Right lobe of liver (tissue), 4 donors: ENCODE measurements around the gene ZNF521.

Experiments
- CTCF ChIP-seq, 4 donors: fragments of 200-600 bp in 3 of 4; fragments of 450-650 bp in 1 of 4; IDR thresholded peaks; one replicate each; pipeline versions ENCODE4 v1.5.1 to v1.8.0; 2016 to 2022; ENCODE audit warnings: antibody characterized with exemption in 4 of 4, mild to moderate bottlenecking in 2 of 4
- POLR2A ChIP-seq: fragments of 450-650 bp; IDR thresholded peaks from one replicate; pipeline ENCODE4 v1.6.1; 2017; ENCODE audit warnings: antibody characterized with exemption, mild to moderate bottlenecking
- donor health status: DM: no; HTN: no; CAD: no.
- donor health status: DM: no; HTN: no; CAD: no.
- donor health status: DM: no; HTN: yes; CAD: no.

- no peak for TF ChIP-seq CTCF (IDR thresholded peaks at IDR 0.05)
- no peak for TF ChIP-seq POLR2A
Observed at GRCh38 chr18:25038261-25038660, 313.7 kb downstream of the ZNF521 start.
